ENCODE measurements around the gene TYW1.
"Not testable (repeated sequence)": the region's sequence is repeated elsewhere in the genome, so short reads cannot be mapped to it uniquely, and the experiment has no call there.

The TYW1 gene

DNA sequence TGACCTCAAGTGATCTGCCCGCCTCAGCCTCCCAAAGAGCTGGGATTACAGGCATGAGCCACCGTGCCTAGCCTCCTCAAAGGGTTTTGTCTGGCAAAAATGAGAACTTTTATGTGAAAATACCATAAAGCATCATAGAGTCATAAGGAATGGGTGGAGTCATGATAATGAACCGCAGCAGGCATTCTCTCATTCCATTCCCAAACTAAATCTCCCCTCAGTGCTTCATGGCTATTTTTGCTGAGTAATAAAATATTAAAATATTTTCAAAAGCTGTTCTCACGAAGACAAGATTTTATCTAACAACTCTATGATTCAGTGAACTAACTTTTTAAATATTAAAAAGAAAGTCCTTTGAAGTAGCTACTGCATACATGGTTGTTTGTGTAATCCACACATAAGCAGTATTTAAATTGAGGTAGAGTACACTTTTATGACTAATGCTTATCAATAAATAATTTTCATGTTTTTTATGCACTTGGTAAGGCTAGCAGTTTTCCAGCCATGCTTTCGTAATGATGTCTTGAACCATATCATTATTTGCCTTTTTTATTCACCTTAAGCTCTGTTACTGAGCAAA is 195.6 kb downstream of the TYW1 start:
- DNase-seq: not testable (repeated sequence)

GRCh38 chr7:67192889-67193613 is 196.4 kb downstream of the TYW1 start:
- DNase-seq: peak; percentile 4

DNA sequence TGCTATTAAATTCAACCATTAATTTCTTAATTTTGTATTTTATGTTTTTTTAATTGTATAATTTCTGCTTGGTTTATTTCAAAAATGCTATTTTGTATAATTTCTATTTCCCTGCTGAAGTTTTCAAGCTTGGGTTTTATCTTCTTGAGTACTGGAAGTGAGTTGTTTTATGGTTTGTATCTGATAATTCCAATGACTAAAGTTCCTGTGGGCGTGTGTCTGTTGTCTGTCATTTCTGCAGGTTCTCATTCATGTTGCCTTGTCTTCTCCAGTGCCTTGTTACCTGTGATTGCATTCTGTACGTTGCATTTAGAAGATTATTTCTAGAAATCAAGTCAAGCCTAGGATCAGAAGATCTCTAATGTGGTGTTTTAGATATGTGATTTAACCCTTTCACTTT is 199.5 kb downstream of the TYW1 start:
- not testable (repeated sequence) for DNase-seq

- DNase-seq: not testable (repeated sequence)
These were observed 202.4 kb downstream of the TYW1 start for GRCh38 chr7:67198865-67199526.

GRCh38 chr7:67205772-67206171 is 209.1 kb downstream of the TYW1 start:
- not testable (repeated sequence) for DNase-seq

GRCh38 chr7:67206452-67206851 is 209.8 kb downstream of the TYW1 start:
- DNase-seq: no peak

GRCh38 chr7:67208656-67209055 is 212.0 kb downstream of the TYW1 start:
- not testable (repeated sequence) for DNase-seq

GRCh38 chr7:67209256-67209655 is 212.6 kb downstream of the TYW1 start:
- no peak for DNase-seq

- no peak for DNase-seq
These were observed 213.9 kb downstream of the TYW1 start for GRCh38 chr7:67210567-67210966.

GRCh38 chr7:67211650-67212330 is 215.2 kb downstream of the TYW1 start:
- not testable (repeated sequence) for DNase-seq

DNA sequence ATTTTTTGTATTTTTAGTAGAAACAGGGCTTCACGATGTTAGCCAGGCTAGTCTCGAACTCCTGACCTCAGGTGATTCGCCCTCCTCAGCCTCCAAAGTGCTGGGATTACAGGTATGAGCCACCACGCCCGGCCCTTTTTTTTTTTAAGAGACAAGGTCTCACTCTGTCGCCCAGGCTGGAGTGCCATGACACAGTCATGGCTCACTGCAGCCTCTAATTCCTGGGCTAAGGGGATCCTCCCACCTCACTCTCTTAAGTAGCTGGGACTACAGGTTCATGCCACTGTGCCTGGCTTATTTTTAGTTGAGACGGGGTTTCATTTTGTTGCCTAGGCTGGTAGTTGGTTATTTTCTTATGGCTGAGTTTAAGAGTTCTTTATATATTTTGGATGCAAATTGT is 216.4 kb downstream of the TYW1 start:
- not testable (repeated sequence) for DNase-seq

DNA sequence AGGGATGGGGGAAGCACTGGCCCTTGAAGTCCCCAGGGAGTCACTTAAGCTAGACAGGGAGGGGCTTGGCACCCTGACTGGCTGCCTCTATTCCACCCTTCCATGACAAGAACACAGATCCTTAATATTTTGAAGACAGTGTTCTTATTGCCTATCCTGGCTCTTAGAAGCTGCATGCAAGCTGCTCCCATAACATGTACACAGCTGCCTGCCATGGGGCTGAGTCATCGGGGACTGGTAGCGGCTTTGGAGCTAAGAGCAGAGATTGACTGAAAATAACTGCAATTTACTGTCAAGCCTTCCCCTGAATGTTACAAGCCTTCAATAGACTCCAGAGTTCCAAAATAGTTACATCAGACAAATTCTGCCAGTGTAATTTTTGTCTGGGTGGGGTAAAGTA is 226.9 kb downstream of the TYW1 start:
- not testable (repeated sequence) for DNase-seq

DNA sequence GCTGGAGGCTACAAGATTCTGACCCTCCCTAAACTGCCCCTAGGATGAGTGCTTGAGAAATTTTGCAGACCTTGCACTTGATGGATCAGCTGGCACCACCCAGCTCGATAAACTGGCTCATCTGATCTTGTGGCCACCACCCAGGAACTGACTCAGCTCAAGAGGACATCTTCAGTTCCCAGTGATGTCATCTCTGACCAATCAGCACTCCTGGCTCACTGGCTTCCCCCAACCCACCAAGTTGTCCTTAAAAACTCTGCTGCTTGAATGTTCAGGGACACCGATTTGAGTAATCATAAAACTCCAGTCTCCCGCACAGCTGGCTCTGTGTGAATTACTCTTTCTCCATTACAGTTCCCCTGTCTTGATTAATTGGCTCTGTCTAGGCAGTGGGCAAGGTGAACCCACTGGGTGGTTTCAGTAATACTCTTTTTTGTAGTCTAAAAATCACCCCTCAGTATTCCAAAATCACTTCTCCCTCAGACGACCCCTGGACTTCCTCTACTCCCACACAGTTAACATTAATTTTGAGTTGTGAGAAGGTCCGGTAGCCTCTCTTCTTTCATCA is 229.8 kb downstream of the TYW1 start:
- DNase-seq: peak; percentile 5

- DNase-seq: not testable (repeated sequence)
These were observed 230.3 kb downstream of the TYW1 start for GRCh38 chr7:67226967-67227366.

DNA sequence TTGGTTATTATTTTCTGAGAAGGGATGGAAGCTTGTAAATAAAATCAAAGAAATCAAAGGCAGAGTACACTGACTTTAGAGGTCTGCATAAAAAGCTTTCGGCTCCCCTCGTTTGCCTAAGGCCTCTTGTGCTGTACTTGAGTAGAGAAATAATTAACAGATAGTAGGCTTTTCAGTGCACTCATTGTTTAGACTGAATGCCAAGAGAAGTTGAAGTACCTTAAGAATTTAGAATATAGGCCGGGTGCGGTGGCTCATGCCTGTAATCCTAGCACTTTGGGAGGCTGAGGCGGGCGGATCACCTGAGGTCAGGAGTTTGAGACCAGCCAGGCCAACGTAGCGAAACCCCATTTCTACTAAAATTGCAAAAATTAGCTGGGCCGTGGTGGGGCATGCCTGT is 232.4 kb downstream of the TYW1 start:
- not testable (repeated sequence) for DNase-seq

DNA sequence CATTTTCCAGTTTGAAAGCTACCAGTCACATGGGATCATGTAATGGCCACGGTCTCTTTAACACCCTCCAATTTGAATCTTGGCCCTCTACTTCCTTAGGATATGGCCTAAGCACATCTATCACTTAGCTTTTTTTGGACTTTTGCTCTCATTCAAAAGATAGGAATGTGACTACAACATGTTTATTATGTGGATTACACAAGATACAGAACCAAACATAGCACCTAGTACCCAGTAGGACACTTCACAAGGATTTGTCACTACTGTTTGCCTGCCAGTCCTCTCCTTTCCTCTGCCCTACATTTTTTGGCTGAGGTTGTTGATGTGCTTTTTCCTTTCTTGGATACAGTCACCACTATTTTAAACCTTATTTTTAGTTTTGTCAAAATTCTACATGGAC is 233.4 kb downstream of the TYW1 start:
- DNase-seq: not testable (repeated sequence)

- DNase-seq: not testable (repeated sequence)
These were observed 236.9 kb downstream of the TYW1 start for GRCh38 chr7:67233506-67233905.

GRCh38 chr7:67236216-67236615 is 239.6 kb downstream of the TYW1 start:
- DNase-seq: not testable (repeated sequence)

DNA sequence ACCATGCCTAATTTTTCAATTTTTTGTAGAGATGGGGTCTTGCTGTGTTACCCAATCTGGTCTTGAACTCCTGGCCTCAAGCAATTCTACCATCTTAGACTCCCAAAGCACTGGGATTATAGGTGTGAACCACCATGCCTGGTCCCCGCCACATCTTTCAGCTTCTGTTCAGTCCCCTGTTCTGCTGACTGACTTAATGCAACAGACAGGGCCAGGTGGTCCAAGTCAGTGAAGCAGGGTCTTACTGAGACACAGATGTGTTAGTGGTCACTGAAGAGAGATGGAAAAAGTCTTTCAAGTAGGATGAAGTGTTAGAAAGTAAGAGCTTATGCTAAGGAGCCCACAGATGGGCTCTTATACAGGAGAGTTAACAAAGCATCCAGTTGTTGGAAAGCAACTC is 246.2 kb downstream of the TYW1 start:
- not testable (repeated sequence) for DNase-seq

DNA sequence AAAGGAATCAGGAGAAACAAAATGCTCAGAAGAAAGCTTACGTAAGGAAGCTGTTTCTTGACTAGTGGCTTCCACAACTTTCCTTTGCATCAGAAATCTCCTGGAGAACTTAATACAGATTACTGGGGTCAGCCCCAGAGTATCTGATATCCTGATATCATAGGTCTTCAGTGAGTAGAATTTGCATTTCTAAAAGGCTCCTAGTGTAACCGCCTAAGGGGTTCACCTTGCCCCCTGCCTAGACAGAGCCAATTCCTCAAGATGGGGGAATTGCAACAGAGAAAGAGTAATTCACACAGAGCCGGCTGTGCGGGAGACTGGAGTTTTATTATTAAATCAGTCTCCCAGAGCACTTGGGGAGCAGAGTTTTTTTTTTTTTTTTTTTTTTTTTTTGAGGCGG is 251.7 kb downstream of the TYW1 start:
- DNase-seq: not testable (repeated sequence)

DNA sequence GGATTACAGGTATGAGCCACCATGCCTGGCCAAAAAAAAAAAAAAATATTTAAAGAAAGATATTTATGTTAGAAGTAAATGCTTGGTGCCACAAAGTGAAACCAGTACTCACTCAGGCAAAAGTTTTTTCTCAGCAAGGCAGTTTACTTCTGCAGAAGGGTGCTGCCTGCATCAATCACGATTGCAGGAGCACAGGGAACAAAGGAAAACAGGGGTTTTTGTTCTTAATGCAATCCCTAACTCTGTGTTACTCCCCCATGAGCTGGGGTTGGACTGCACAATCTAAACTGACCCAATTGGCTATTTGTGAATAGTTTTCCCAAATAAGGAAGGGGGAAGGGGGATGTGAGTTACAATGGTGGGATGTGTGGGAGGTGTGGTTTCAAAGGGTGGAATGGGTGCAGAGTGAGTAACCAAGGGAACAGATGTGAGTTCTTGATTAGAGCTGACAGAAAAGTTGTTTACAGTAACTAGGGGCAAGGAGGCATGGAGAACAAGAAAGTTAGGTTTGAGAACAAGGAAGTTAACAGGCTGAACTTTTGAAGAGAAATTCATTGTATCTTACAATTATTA is 255.4 kb downstream of the TYW1 start:
- no peak for DNase-seq

GRCh38 chr7:67255076-67255475 is 258.4 kb downstream of the TYW1 start:
- not testable (repeated sequence) for DNase-seq

DNA sequence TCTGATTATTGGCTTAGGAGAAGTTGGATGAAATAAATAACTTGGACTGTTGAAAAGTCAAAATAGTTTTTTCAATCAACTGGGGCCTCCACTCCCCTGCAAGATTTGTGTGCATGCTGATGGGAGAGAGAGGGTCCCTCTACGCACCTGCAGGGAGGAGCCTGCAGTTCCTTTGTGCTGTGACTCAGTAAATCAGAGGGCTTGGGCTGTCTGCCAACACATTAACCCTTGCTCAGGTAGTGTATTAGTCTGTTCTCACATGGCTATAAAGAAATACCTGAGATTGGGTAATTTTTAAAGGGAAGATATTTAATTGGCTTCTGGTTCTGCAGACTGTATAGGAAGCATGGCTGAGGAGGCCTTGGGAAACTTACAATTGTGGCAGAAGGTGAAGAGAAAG is 261.1 kb downstream of the TYW1 start:
- not testable (repeated sequence) for DNase-seq
